GM23248 (cell line): Measurements from ENCODE around the gene CCDC66. TPM values are rescaled to one million over a fixed set of nuclear protein-coding genes. Genes with fewer than 3 reads are reported as not detected.
"Not testable (repeated sequence)": the region's sequence is repeated elsewhere in the genome, so short reads cannot be mapped to it uniquely, and the experiment has no call there.

Source experiments
- DNase-seq: peaks from one replicate; pipeline ENCODE4 v3.0.0-alpha.2; 2015
- H2AFZ ChIP-seq: fragments of 200-600 bp; sonication (generic); 2 replicates; pipeline ENCODE4 v1.6.1; 2016; ENCODE audit warnings: antibody characterized with exemption
- H3F3A ChIP-seq: fragments of 200-600 bp; sonication (generic); 2 replicates; pipeline ENCODE4 v1.6.1; 2016; ENCODE audit warnings: mild to moderate bottlenecking, antibody characterized with exemption, mixed run types; ENCODE audit not compliant: insufficient read depth
- H3K27ac ChIP-seq: fragments of 200-600 bp; sonication (generic); 2 replicates; pipeline ENCODE4 v1.5.1; 2016; ENCODE audit warnings: mild to moderate bottlenecking
- H3K27me3 ChIP-seq: fragments of 200-600 bp; sonication (generic); replicated peaks from 2 replicates; pipeline ENCODE4 v1.6.1; 2016; ENCODE audit warnings: mild to moderate bottlenecking; ENCODE audit not compliant: insufficient read depth
- H3K36me3 ChIP-seq: fragments of 200-600 bp; sonication (generic); 2 replicates; pipeline ENCODE4 v1.6.1; 2016; ENCODE audit warnings: low read depth, mild to moderate bottlenecking
- H3K4me1 ChIP-seq: fragments of 200-600 bp; sonication (generic); 2 replicates; pipeline ENCODE4 v1.6.1; 2016; ENCODE audit warnings: mild to moderate bottlenecking; ENCODE audit not compliant: insufficient read depth
- H3K4me2 ChIP-seq: fragments of 200-600 bp; sonication (generic); one replicate; pipeline ENCODE4 v1.6.1; 2016; ENCODE audit warnings: mild to moderate bottlenecking; ENCODE audit not compliant: unreplicated experiment
- H3K4me3 ChIP-seq: fragments of 200-600 bp; sonication (generic); 2 replicates; pipeline ENCODE4 v1.5.1; 2016; ENCODE audit warnings: mild to moderate bottlenecking
- H3K79me2 ChIP-seq: fragments of 200-600 bp; sonication (generic); 2 replicates; pipeline ENCODE4 v1.6.1; 2016; ENCODE audit warnings: mild to moderate bottlenecking; ENCODE audit not compliant: insufficient read depth
- H3K9ac ChIP-seq: fragments of 200-600 bp; sonication (generic); 2 replicates; pipeline ENCODE4 v1.6.1; 2016; ENCODE audit warnings: mild to moderate bottlenecking
- H3K9me2 ChIP-seq: fragments of 200-600 bp; sonication (generic); 2 replicates; pipeline ENCODE4 v1.6.1; 2016; ENCODE audit warnings: mixed run types, mild to moderate bottlenecking, moderate library complexity; ENCODE audit not compliant: insufficient read depth
- H3K9me3 ChIP-seq: fragments of 200-600 bp; sonication (generic); one replicate; pipeline ENCODE4 v1.6.1; 2017; ENCODE audit warnings: low read depth
- H4K20me1 ChIP-seq: fragments of 200-600 bp; sonication (generic); 2 replicates; pipeline ENCODE4 v1.6.0; 2016; ENCODE audit not compliant: insufficient read depth
- EZH2 ChIP-seq: fragments of 200-600 bp; sonication (generic); IDR thresholded peaks from 2 replicates; pipeline ENCODE4 v1.6.1; 2018; ENCODE audit warnings: antibody characterized with exemption, mild to moderate bottlenecking; ENCODE audit not compliant: insufficient read depth, poor library complexity, severe bottlenecking
- EZH2phosphoT487 ChIP-seq: fragments of 200-600 bp; sonication (generic); IDR thresholded peaks from 2 replicates; pipeline ENCODE4 v1.6.1; 2018; ENCODE audit warnings: antibody characterized with exemption, moderate library complexity, mild to moderate bottlenecking, low read depth; ENCODE audit not compliant: insufficient read depth
- WGBS, 2 experiments: methylation state at CpG; one replicate each; pipeline ENCODE4 v1.1.6; 2015 to 2017; ENCODE audit warnings: low lambda C conversion rate in 2 of 2, low coverage in 1 of 2; ENCODE audit errors: missing lambda C conversion rate in 2 of 2; 5-methylcytosine and 5-hydroxymethylcytosine counted together
- in situ Hi-C: fragments of 300-500 bp; cut with MboI; formaldehyde crosslinking; loops from 2 replicates; pipeline ENCODE4 v1.15.0; 2020
- polyA plus RNA-seq: library from polyadenylated mRNA; unstranded; fragments of >200 nt; fragmentation: Nextera tagmentation; extraction: Ambion mirVana; gene quantifications from 2 replicates; pipeline ENCODE4 v1.2.1, GENCODE V29; 2016
- total RNA-seq: library from RNA; depleted of rRNA; stranded (reverse); fragments of >200 nt; shearing (Covaris generic); gene quantifications from 2 replicates; pipeline ENCODE4 v1.2.3, GENCODE V29; 2014

CCDC66 gene
- total and polyA plus RNA-seq, 2 experiments from 2014 or later, result 8.2 to 12.0 TPM

GRCh38 chr3:56590814-56591213 is 33.8 kb downstream of the CCDC66 start:
- no peak overlapping the region for H3K4me2 ChIP-seq
- no peaks in the 10 kb centered on the region for H3K79me2 ChIP-seq

GRCh38 chr3:56591262-56591661 is 34.3 kb downstream of the CCDC66 start:
- H3K4me3 ChIP-seq, result no peak overlapping the region
- no peak for DNase-seq
- in situ Hi-C loops, result no loop called here
- no peaks in the 10 kb centered on the region for H3K79me2 ChIP-seq
- peaks cover 9% of the 10 kb centered on the region; the same call in 1 of the 2 replicates for H3K36me3 ChIP-seq
- H3K27ac ChIP-seq, result no peak overlapping the region
- TF ChIP-seq EZH2phosphoT487 (no peak), EZH2 (no peak)
- H3F3A ChIP-seq, result peaks cover 4% of the 10 kb centered on the region; the same call in 1 of the 2 replicates
- H3K9me3 ChIP-seq, result no peaks in the 10 kb centered on the region
- H2AFZ ChIP-seq, result no peak overlapping the region
- H3K9ac ChIP-seq, result no peak overlapping the region
- no peak overlapping the region for H3K4me2 ChIP-seq
- H3K27me3 ChIP-seq, result no peaks in the 10 kb centered on the region
- WGBS, 2 experiments, result 31 to 38% methylated on average over 2 of the region's 2 CpGs
- peaks cover 9% of the 10 kb centered on the region; the same call in 1 of the 2 replicates for H3K4me1 ChIP-seq
- H4K20me1 ChIP-seq, result no peaks in the 10 kb centered on the region
- no peaks in the 10 kb centered on the region for H3K9me2 ChIP-seq

More at GRCh38 chr3:56590814-56591213, 33.8 kb downstream of the CCDC66 start:
- H4K20me1 ChIP-seq, result no peaks in the 10 kb centered on the region
- 38 to 41% methylated on average over 1 of the region's 1 CpG for WGBS, 2 experiments
- TF ChIP-seq EZH2, result no peak
- TF ChIP-seq EZH2phosphoT487, result no peak
- peaks cover 9% of the 10 kb centered on the region; the same call in 1 of the 2 replicates for H3K4me1 ChIP-seq
- H3F3A ChIP-seq, result peaks cover 4% of the 10 kb centered on the region; the same call in 1 of the 2 replicates
- no peak overlapping the region for H3K9ac ChIP-seq
- no peaks in the 10 kb centered on the region for H3K27me3 ChIP-seq
- no peaks in the 10 kb centered on the region for H3K9me2 ChIP-seq
- no peak overlapping the region for H3K27ac ChIP-seq
- no peak overlapping the region for H2AFZ ChIP-seq
- H3K9me3 ChIP-seq, result no peaks in the 10 kb centered on the region
- in situ Hi-C loops, result no loop called here
- H3K36me3 ChIP-seq, result peaks cover 9% of the 10 kb centered on the region; the same call in 1 of the 2 replicates
- DNase-seq, result peak; percentile 3
- no peak overlapping the region for H3K4me3 ChIP-seq

- 79 to 81% methylated on average over 6 of the region's 6 CpGs for WGBS, 2 experiments
- H3K9me3 ChIP-seq, result no peaks in the 10 kb centered on the region
- TF ChIP-seq EZH2phosphoT487, result no peak
- H2AFZ ChIP-seq, result no peak overlapping the region
- no peak for DNase-seq
- no peaks in the 10 kb centered on the region for H4K20me1 ChIP-seq
- no peak overlapping the region for H3K4me2 ChIP-seq
- no peak overlapping the region for H3K9ac ChIP-seq
- H3K36me3 ChIP-seq, result peaks cover 9% of the 10 kb centered on the region; the same call in 1 of the 2 replicates
- in situ Hi-C loops, result no loop called here
- H3K4me1 ChIP-seq, result peaks cover 9% of the 10 kb centered on the region; the same call in 1 of the 2 replicates
- no peak overlapping the region for H3K27ac ChIP-seq
- H3K79me2 ChIP-seq, result peaks cover 13% of the 10 kb centered on the region
- no peaks in the 10 kb centered on the region for H3K9me2 ChIP-seq
- H3K4me3 ChIP-seq, result no peak overlapping the region
- peaks cover 4% of the 10 kb centered on the region; the same call in 1 of the 2 replicates for H3F3A ChIP-seq
- no peaks in the 10 kb centered on the region for H3K27me3 ChIP-seq
Observed at GRCh38 chr3:56593455-56594158, 36.6 kb downstream of the CCDC66 start.

GRCh38 chr3:56595975-56596840 is 39.2 kb downstream of the CCDC66 start:
- Histone ChIP-seq H3K79me2 (peaks cover 36% of the 10 kb centered on the region), H4K20me1 (no peaks in the 10 kb centered on the region), H3K27me3 (no peaks in the 10 kb centered on the region), H3F3A (peaks cover 7% of the 10 kb centered on the region; the same call in 1 of the 2 replicates), H3K9ac (no peak overlapping the region), H3K4me1 (no peaks in the 10 kb centered on the region), H3K9me2 (no peaks in the 10 kb centered on the region), H3K4me2 (no peak overlapping the region), H2AFZ (no peak overlapping the region), H3K9me3 (no peaks in the 10 kb centered on the region), H3K4me3 (no peak overlapping the region), H3K27ac (no peak overlapping the region), H3K36me3 (peaks cover 9% of the 10 kb centered on the region; the same call in 1 of the 2 replicates)
- TF ChIP-seq EZH2 (no peak), EZH2phosphoT487 (no peak)
- WGBS, 2 experiments, result 93 to 96% methylated on average over 11 of the region's 11 CpGs
- in situ Hi-C loops, result no loop called here
- no peak for DNase-seq

GRCh38 chr3:56608479-56608878 is 51.5 kb downstream of the CCDC66 start:
- H3F3A ChIP-seq, H3K36me3 ChIP-seq, in situ Hi-C loops, H4K20me1 ChIP-seq, H3K9me2 ChIP-seq, H3K27ac ChIP-seq, H3K4me1 ChIP-seq, H3K4me2 ChIP-seq, DNase-seq, H2AFZ ChIP-seq, H3K9me3 ChIP-seq, H3K4me3 ChIP-seq, H3K27me3 ChIP-seq, H3K9ac ChIP-seq: not testable (repeated sequence)
- peaks cover 18% of the 10 kb centered on the region for H3K79me2 ChIP-seq
- 44 to 100% methylated on average over 1 to 2 of the region's 2 CpGs for WGBS, 2 experiments
